HG02623 (cell line): ENCODE results near the gene SEC22A.

Source experiments
- ATAC-seq: cut with Tn5 transposase; IDR thresholded peaks from one replicate; pipeline ENCODE4 v1.9.1; 2021; ENCODE audit warnings: moderate library complexity; ENCODE audit not compliant: unreplicated experiment

The SEC22A gene

GRCh38 chr3:123286308-123287023 lies 84.7 kb downstream of the SEC22A start:
- peak; percentile 47 for ATAC-seq

GRCh38 chr3:123287051-123287961 lies 85.6 kb downstream of the SEC22A start:
- ATAC-seq = no peak

DNA sequence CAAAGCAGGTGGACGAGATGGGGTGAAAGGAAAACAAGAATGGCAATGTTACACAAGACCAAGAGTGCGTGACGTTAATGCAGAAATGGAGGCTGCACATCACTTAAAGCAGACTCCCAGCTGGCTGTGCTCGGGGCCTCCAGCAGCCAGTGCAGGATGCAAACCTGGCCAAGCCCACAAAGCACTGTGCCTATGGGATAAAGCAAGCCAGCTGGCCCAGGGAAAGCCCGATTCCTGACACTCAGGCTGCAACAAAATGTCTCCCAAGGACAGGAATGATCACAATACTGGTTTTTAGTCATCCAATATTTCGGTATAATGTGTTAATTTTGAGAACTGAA lies 86.2 kb downstream of the SEC22A start:
- ATAC-seq = no peak

DNA sequence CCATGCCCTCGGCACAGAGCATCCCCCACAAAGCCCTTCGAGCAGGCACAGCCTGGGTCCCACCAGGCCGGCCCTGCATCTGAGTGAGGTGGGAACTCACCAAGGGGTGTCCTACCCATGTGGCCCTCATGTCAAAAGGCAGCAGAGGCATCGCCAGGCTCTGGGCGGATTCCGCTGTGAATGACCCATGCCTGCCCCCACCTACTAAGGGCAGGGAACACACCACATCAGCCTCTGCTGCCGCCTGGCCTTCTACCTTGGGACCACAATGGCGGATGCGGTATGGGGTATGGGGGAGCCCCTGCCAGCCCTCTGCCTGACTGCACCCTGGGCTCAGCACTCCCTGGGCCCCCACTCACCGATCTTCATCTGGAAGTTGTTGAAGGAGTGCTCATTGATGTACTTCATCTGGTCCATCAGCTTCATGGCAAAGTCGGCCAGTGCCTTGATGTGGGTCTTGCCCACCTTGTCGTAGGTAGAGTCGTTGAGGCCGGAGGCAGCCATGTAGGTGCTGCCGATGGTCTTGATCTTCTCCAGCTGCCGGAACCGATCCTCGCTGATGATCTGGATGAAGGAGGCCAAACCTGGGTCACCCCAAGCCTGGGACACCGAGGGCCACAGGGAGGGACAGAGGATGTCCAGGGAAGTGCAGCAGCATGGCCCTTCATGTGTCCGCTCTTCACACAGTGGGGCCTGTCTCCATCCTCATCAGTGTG lies 87.8 kb downstream of the SEC22A start:
- ATAC-seq = no peak

DNA sequence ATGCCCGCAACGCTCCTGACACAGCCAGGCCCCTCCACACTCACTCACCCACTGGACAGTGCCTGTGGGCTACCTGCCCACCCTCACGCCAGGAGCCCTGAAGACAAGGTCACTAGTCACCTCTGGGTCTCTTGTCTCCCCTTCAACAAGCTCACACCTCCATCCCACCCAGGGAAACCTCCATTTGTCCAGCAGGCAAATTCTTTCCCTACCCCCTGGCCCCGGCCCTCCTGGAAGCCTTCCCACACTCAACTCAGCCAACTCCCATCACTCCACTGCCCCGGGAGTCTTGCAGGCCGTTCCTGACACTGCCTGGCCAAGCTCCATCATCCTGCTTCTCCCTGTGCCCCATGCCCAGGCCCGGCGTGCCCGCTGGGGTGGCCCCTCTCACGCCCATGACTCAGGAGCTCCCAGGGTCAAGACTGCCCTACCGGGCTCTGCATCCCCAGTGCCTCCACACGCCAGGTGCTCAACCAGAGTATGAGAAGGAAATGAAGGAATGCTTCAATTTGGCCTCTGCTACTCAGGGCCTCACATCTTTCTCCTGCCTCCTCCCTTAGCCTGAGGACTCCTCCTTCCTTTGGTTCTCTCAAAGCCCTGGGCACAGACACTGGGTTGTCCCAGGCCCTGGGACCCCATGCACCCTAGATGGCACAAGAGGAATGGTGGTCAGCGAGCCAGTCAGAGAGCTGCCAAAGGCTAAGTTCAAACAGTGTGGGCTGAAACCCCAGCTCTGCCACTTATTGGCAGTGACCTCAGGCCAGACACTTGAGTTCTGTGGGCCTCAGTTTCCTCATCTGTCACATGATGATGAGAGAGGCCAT lies 88.6 kb downstream of the SEC22A start:
- ATAC-seq = no peak

DNA sequence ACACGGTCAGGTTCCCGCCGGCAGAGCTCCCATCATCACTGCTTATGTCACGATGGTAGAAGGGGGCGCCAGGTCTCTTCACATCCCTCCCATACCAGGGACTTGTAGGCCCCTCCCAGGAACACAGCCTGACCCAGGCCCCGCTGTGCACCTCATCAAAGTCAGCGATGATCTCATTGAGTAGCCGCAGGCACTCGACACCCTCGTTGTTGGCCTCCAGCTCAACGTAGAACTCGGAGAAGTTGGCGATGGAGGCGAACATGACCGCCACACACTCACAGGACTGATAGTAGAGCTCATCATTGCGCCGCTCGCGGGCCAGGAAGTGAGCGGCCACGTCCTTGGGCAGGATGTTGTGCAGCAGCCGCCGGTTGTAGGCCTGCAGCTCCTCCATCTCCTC lies 89.2 kb downstream of the SEC22A start:
- ATAC-seq = no peak

DNA sequence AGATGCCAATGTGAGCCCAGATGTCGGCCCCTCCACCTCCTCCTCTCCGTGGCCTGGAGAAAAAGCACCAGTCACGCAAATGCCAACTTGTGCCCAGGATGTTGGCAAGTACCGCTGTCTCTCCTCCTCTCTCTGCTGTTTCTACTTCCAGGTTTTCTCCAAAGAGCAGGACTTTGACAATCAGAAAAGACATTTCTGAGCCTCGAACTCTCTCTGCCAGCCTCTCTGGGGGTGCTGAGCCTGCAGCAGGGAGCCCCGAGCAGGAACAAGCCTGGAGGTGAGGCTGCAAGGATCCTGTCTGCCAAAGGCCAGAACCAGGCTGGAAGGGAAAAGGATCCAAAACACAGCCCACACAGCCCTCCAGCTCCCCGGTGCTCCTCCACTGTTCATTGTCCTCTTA lies 89.7 kb downstream of the SEC22A start:
- ATAC-seq = no peak

DNA sequence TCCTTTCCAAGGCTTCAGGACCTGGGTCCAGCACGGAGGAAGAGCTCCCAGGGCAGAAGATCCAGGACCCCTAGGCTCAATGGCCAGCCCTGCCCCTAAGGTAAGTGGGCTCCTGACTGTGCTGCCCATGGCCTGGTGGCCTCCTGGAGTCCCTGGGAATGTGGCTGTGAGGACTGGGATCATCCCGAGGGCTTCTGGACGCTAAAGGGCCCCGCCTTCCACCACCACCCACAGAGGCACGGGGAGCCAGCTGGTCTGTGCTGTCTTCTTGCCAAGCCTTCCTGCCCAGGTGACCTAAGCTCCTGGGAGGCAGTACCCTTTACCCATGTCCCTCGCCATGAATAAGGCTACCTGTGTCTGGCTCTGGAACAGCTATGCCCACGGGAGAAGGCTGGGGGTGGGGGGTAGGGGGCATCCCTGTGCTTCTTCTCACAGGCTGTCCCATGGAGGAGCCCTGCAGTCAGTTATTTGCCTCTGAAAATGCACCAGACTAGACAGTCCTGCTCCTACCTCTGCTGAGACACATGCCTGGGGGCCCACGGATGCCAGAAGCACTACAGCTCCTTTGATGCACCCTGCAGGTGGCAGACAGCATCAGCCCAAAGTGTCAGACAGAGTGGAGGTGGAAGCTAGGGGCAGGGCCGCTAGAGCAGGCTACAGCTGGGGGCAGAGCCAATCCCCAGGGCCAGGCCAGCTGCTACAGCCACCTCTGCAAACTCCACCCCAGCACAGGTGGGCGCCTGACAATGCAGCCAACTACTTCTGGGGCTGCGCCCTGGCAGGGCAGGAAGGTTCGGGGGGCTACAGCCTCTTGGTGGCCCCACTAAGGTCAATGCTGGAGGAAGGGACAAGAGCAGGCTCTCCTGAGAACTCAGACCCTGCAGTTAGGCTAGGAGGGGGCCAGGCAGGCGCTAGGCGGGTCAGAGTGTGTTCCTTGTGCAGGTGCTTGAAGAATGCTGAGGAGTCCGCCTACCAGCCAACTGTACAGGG lies 90.9 kb downstream of the SEC22A start:
- no peak for ATAC-seq

DNA sequence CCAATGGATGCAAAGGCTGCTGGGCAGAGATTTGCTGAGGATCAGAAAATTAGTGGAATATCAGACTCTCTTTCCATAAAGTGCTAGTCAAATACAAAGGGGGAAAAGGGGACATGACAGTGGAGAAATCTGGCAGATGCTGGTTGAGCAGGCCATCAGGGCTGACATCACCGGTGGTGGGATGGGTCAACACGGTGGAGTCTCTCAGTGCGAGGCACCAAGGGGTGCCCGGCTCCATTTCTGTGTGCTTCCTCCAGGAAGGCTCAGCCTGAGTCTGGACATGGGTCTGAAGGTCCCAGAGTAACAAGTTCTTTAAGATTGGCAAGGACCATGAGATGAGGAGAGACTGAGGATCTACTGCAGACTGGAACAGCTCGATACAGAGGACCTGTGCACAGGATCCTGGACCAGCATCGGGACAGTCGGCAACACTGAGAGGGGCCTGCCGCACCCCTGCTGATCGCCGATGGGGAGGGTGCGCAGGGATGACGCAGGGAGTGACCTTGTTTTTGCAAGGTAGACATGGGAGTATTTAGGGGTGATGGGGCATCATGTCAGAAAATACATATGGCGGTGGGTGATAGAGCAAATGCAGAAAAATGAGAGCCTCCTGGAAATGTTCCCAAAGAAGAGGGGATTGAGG lies 92.7 kb downstream of the SEC22A start:
- no peak for ATAC-seq

GRCh38 chr3:123295171-123295900 lies 93.6 kb downstream of the SEC22A start:
- ATAC-seq = no peak

- no peak for ATAC-seq
Measured at GRCh38 chr3:123295901-123296250, 94.1 kb downstream of the SEC22A start.

DNA sequence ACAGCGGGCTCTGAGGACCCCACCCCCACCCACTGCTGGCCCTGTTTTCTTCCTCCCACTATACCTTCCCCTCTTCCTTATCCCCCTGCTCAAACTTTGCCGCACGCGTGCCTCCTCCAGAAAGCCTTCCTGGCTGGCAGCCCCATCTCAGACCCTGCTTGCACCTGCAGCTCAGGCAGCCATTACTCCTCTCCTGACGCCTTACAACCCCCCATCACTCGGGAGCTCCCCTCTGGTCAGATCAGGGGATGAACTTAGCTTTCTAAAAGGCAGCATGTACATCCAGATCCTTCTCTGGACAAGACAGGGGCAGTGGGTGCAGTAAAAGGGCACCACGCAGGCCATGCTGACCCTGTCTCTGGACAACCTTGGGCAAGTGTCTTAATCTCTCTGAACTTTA lies 94.5 kb downstream of the SEC22A start:
- no peak for ATAC-seq

DNA sequence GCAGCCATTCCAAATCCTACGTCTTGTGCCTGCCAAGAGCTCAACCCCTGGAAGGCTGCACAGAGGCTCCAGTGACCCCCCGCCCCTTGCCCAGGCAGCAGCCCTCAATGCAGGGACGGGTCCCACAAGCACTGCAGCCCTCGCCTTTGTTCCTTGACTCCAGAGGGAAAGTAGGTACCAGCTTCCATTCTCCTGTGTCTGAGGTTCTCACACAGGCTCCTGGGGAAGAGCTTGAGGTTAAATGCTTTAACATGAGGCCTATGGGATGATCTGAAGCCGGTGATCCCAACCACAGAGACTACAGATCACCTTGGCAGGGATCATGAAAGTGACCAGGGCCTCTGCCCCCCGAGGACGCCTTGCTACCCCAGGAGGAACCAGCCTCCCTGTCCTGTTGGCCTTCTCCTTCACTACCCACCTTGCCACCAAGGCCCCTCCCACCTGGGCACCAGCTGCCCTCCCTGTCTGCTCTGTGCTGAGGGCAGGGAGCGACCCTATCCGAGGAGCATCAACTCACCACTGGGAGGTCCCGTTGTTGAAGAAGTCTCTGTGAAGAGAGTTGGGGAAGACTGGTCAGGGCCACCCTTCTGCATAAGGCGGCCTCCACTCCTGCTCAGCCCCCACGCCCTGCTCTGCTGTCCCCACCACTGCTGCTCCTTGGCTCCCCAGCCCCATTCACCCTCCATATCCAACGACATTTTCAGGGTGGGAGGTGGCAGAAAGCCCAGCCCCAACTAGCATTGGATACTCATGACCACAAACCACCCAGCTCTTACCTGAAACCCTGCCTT lies 95.3 kb downstream of the SEC22A start:
- no peak for ATAC-seq

DNA sequence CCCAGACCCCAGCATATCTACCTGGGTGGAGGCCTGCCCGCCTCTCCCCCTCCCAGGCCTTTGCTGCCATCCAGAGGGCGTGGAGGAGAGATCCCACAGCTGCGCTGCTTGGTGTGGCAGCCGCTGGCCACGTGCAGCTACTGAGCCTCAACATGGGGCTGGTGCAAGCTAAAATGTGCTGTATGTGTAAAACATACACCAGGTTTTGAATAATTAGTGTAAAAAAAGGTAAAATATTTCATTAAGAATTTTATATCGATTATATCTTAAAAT lies 95.8 kb downstream of the SEC22A start:
- no peak for ATAC-seq

DNA sequence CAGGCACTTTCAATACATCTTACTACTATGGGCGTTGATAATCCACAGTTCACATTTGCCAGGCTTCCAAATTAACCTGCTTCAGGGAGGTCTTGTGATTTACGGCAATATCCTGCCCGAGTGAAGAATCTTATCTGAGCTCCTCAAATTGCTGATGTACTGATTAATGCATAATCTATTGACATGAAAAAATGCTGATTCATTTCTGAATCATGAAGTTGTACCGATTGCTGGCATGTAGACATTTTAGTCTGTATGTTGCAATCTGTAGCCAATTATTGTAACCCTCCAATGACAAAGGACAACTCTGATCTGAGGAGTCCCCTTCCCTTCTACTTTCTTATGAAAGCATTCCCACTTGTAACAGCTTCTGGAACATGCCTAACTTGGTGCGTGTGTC lies 97.2 kb downstream of the SEC22A start:
- no peak for ATAC-seq

DNA sequence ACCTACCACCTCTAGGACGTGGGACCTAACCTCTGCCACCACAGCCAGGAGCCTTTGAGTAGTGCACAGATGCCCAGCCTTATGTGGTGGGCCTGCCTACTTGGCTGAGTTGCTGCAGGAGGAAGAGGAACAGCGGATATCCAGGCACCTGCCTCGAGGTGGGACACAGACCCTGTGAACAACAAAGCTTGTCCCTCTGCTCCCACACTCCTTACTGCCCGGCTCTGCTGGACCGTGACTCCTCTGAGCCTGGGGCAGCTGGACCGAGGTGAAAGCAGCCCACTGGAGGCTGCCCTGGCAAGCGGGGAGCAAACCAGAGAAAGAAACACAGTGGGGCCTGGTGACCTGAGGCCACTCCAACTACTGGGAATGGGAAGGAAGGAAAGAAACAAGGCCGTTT lies 97.8 kb downstream of the SEC22A start:
- ATAC-seq = no peak

- no peak for ATAC-seq
Measured at GRCh38 chr3:123300056-123300455, 98.3 kb downstream of the SEC22A start.

DNA sequence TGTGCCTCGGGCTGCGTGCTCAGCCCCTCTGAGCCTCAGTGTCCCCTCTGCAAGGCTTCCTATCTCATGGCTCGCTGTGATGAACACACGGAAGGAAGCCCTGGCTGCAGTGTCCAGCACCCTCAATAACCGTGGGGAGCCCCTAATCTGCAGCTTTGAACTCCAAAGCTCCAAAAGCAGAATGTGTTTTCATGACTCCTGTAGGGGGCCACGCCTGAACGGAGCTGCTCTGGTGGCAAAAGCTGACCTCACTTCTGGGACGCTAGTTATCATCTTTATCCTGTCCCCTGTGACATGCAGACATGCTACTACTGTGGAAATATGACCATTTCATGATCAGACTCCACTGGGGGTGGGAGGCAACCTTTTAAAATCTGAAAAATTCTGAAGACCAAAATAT lies 98.8 kb downstream of the SEC22A start:
- ATAC-seq = no peak
